HG03439 (cell line): Measurements from ENCODE around the gene AGPAT2.

Experiments used
- ATAC-seq: cut with Tn5 transposase; IDR thresholded peaks from one replicate; pipeline ENCODE4 v1.9.1; 2021; ENCODE audit warnings: mild to moderate bottlenecking, moderate library complexity; ENCODE audit not compliant: unreplicated experiment

Gene AGPAT2

DNA sequence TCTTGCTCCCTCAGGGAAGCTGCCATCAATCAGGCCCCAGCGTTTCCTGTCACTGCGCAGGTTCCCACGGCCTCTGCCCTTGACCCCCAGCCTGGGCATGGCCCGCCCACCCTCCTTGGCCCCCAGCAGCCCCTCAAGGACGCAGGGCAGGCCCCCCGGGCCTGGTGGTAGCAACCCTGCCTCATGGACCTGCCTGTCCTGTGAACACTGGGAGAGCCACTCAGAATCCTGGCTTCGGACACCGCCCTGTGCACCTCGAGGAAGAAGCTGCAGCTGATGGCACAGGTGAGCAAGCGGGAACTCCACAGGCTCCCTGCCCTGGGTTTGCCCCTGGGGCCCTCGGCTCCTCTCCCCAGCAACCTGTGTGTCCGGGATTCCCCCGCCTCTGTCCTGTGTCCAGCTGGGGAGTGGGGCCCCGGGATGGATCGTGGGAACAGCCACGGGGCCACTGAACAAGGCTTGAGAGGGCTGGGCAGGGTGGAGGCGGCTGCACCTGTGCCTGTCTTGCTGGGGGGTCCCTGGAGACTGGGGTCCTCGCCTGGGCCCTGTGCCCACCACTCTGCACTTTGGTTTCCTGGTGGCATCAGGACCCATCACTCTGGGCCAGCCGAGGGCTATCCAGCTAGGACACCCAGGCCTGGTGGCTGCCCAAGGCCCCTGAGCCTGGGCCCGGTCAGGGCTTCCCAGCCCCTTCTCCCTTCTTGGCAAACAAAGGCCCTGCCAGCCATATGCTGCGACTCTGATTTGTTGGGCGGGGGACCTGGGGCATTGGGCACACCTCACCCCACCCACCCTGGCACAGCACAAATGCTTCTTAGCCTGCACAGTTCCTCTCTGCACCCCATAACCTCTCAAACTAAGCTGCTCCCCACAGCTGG lies 58.0 kb downstream of the AGPAT2 start:
- no peak for ATAC-seq

DNA sequence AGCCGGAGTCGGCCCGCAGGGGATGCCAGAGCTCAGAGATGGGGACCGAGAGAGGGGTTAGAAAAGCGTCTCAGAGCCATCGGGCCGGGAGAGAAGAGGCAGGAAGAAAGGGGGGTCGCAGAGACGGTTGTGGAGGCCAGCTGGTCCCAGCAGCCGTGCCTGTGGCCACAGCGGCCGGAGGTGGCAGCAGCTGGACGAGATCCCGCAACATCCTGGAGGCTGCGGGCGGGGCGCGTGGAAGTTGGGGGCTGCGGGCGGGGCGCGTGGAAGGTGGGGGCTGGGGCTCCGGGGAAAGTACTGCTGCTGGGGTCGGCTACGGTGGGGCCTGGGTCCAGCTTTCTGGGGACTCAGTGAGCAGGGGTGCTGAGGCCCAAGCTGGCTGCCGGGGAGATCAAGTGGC lies 59.0 kb downstream of the AGPAT2 start:
- no peak for ATAC-seq

DNA sequence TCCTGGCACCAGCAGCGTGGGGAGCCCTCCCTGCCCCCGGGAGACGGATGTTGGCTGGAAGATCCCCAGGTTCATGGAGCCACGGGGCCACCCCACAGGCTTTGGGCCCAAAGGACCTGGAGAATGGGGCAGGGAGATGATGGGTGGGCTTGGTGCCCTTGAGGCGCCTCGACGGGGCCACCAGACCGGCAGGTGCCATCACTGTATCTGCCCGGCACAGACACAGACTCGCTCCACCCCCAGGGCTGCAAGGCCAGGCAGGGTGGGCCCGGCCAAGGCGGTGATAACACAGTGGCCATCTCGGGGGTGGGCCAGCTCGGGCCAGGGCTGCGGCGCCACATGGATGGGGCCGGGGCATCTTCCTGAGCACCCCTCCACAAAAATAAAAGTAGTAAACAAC lies 59.6 kb downstream of the AGPAT2 start:
- no peak for ATAC-seq

DNA sequence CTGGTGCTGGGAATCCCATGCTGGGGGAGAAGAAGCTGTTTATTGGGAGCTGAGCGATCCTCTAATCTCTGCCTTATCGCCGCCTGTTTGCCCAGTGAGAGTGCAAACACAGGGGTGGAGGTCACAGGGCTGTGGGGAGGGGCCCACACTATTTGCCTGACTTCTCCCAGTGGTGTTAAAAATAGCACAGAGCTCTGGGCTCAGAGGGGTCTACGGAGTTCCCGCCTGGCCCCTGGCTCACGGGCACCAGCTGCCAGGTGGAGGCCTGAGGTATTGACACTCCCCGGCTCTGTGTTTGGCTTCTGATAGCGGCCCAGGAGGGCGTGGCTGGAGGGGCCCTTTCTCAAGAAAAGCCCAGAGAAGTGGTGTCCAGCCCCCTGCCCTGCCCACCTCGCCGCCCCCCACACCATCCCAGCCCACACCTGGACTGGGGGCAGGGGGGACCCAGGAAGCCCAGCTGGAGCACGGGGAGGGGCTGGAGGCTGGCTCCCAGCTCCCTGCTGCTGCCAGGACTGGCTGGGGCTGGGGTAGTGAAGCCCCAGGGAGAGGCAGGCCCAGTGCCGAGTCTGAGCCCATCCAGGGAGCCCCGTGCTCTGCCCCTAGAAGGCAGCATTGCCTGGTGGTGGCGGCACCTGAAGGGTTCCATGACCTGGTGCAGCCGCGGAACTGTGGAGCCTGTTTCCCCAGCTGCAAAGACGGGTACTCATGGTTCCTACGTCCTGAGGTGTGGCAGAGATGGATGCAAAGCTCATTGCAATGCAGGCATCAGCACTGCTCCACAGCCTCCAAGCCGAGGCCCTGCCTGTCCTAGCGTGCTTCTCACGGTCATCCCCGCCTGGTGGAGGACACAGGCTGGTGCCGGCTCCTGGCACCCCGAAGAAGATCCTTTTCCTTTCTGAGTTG lies 60.3 kb downstream of the AGPAT2 start:
- no peak for ATAC-seq

DNA sequence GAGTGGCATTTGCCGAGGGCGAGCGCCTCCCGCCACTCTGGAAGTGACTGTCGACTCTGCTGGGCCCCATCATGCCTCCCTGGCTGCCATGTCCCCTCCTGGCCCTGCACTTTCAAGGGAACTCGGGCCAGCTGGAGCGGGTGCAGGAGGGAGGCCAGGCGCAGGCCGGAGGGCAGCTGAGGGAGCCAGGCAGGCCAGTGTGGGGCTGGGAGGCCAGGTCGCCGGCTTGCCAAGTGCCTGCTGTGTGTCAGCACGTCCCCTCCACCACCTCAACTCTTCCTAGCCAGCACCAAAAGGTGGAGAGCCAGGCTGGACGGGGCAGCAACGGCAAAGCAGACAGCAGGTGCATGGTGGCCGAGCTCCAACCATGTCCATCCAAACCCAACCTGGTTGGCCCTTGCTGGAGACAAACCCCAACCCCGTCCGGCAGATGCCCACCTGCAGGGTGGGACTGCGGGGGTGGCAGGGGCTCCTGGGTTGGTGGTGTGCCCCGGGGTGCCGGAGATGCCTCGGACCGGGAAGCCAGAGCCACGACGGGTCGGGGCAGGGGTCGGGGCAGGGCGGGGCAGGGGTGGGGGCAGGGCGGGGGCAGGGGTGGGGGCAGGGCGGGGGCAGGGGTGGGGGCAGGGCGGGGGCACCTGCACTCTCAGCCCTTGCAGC lies 61.1 kb downstream of the AGPAT2 start:
- no peak for ATAC-seq

DNA sequence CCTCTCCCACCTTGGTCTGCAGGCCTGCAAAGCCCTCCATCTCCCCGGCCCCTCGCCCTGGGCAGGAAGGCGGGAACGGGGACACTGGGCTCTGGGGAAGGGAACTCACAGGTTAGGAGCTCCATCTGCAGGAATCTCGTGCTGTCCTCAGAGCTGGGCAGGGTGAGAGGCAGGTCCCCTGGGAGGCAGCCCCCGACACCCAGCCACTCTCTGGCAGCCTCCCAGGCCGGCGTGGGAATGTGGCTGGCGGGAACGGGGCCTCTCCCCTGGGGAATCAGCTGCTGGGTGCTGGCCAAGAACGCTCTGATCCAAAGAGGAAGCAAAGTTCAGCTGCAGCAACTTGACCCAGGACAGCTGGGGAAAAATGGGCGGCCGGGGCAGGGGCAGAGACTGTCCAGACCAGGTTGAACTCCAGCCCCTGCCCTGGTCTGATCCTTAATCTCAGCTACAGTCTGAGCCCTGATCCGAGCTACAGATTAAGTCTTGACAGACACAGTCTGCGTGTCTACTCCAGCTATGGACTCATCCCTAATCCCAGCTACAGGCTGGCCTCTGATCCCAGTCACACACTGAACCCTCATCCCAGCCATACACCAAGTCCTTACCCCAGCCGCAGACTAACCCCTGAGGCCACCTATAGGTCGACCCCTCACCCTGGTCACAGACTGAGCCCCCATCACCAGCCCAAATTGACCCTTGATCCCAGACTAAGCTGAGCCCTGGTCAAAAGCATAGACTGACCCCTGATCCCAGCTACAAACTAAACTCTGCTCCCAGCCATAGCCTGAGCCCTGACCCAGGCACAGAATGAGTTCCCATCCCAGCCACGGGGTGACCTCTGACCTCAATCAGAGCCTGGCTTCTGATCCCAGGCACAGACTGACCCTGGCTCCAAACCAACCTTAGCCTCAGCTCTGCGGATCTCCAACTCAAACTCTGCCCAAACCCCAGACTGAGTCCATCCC lies 61.9 kb downstream of the AGPAT2 start:
- no peak for ATAC-seq

DNA sequence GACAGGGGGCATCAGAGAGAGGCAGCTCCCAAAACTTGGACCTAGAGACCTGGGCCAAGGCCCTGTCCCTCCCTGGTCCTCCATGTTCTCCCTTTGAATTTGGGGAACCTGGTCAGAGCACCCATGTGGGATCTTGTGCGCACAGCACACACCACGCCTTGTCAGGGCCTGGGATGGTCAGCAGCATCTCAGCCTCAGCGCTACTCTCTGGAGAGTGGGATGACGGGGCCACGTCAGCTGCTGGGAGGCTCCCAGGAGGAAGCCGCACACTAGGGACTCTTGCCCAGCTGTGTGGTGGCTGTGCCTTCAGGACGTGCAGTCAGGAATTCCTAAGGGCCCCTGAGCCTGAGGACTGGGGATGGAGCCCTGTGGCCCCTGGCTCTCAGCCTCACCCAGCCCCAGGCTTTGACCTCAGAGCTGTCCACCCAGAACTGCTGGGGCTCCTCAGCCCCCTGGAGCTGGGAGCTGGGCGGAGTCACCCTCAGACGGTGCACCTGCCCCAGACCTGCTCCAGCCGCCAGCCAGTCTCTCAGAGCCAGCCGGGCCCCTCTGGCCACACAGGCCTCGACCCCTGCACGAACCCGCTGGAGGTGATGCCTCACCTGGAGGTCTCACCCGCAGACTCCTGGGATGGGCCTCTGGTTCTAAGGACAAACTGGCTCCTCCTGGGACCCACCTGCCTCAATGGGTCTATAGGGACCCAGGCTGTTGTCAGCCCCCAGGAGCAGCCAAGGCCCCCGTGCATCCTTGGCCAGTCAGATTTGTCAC lies 62.9 kb downstream of the AGPAT2 start:
- ATAC-seq: no peak

DNA sequence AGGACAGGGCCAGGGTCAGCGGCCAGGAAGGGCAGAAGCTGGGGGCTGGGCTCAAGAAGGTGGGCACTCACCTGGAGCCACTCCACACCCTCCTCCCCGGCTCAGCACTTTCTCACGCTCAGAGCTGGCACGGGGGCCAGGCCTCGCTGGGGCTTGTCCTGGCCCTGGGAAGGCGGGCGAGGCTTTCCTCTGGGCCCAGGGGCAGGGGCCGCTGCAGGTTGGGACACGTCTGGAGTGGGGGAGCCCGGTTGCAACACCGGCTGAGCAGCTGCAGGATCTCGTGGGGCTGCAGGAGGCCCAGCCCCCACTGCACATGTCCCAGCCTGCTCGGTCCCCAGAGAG lies 63.4 kb downstream of the AGPAT2 start:
- ATAC-seq: no peak
